IPS-NIHi7 (cell line): Measurements from ENCODE around the gene ERI3.

Experiments
- DNase-seq: peaks from one replicate; pipeline ENCODE4 v3.0.0; 2012; ENCODE audit warnings: mixed read lengths; ENCODE audit errors: extremely low spot score

Gene ERI3, protein sequence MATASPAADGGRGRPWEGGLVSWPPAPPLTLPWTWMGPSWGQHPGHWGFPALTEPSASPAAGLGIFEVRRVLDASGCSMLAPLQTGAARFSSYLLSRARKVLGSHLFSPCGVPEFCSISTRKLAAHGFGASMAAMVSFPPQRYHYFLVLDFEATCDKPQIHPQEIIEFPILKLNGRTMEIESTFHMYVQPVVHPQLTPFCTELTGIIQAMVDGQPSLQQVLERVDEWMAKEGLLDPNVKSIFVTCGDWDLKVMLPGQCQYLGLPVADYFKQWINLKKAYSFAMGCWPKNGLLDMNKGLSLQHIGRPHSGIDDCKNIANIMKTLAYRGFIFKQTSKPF

DNA sequence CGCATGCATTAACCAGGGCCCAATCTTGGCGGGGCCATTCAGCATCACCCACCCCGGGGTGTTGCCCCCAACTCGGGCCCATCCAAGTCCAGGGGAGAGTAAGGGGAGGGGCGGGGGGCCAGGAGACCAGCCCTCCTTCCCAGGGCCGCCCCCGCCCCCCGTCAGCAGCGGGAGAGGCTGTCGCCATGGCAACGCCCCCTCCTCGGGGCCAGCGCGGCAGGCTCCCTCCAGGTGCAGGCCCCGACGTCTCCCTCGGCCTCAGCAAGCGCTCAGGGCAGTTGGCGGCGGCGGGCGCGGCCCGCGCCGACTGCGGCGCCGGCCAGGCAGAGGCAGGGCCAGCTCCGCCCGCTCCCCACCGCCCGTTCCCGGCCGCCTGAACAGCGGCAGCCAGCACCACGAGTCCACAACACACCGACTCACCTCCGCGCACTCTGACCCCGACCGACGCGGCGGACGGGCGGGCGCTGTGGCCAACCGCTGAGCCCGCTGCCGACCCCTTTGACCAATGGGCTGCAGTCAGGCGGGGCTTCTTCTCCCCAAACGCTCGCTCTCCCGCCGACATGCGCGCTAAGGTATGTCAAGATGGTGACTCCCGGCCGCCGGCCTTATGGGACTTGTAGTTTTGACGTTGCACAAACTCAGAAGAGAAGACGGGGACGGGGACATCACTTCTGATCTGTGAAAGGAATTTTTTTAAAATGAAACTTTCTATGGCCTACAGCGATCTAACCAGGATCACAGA lies at the start of gene ERI3:
Gene ERI3 (minus strand): TSS at position 418 of the 742 bp plus-strand sequence. CDS start 231 bp downstream, at position 187.
- DNase-seq: peak; percentile 99

DNA sequence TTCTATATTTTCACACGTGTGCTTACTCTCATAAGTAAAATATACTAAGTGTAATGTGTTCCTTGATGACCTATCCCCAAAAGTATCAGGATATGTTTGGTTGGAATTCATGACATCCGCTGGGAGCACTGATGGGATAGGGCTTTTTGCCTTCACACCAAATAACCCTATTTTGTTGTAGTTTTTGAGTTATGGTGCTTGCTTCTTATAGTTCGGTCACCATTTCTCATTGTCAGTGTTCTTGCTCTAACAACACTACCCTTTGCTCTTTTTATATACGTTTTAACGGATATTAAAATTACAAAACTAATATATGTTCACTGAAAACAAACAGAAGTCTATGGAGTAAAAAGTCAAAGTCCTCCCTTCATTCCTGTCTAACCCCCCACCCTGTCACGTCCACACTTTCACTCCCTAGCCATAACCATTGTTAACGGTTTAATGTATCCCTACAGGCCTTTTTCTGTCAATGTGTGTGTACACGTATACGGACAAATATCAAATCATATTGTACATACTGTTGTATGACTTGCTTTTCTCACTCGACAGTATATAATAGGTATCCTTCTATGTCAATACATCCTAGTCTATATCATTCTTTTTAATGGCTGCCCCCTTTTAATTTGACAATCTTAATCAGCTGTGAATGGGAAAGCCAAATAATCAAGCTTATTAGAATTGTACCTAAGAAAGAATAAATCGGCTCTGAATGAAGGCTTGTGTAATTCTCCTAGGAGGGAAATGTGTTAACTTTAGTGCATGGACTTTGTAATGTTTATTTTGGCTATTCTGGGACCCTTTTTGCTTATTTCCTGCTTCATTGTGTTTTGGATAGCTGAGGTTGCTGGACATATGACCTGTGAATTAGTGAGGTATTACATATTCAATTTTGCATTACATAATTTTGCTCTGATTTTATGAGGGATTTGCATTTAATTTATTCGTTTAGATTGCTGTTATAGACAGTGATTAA lies 46.5 kb upstream of the ERI3 start:
- DNase-seq: no peak

DNA sequence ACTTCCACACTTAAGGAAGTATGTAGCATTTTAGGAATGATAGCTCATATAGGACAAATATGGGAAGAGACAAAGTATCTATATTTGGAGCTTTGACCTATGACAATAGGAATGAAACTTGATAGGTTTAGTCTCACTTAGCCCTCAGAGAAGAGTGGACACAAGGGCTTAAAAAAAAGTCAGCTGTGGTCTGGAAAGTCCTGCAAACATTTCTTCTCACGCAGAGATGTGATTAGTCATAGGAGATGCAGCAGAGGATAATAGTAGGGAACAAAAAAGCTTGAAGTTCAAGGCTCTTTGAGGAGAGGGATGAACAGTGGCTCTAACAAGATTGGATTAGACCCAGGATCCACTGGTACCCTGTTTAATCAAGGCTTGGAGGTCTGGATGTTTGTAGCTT lies 35.2 kb upstream of the ERI3 start:
- DNase-seq: no peak

DNA sequence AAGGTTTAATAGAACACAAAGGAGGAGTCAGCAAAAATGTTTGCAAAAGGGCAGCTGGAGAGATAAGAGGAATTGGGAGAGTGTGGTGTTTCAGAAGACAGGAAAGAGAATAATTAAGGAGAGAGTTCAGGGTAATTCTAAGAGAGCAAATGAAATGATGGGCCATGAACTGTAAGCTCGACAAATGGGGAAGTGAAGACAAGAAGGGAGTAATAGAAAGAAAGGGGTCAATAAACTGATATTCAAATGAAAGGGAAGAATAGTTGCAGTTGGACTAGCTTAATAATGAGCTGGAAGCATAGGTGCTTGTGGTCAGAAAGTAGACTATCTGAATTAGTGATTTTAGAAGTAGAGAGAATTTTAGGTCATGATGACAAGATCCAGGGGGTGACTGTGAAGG lies 34.4 kb upstream of the ERI3 start:
- DNase-seq: no peak

DNA sequence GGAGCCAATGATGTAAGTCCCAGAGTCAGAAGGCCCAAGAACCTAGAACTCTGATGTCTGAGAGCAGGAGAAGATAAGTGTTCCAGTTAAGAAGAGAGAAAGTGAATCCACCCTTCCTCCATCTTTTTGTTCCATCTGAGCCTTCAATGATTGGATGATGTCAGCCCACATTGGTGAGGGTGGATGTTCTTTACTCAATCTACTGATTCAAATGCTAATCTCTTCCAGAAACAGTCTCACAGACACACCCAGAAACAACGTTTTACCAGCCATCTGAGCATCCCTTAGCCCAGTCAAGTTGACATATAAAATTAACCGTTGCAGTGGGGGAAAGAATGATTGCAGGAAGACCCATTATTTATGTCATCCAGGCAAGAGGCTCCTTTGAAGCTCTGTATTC lies 33.5 kb upstream of the ERI3 start:
- DNase-seq: no peak

DNA sequence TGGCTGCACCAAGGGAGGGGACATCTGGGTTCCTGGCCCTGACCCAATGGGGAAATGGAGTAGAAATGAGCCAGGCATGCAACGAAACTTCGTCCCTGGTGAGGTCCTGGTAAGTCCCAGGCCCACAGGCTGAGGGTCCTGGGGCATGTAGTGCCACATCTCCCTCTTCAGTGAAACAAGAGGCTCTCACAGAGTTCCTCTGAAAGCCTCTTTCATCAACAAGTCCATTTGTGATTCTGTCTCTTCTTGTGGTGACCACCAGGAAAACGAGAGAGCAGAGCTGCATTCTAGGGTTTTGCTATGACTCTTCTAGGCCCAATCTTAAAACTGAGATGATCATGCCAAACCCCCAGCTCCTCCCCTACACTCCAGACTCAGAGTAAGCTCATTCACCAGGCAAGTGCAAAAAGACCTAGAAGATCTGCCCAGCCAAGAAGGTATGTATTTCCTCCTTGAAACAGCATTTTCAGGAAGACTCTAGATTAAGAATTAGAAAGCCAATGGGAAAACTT lies 25.7 kb upstream of the ERI3 start:
- DNase-seq: no peak

DNA sequence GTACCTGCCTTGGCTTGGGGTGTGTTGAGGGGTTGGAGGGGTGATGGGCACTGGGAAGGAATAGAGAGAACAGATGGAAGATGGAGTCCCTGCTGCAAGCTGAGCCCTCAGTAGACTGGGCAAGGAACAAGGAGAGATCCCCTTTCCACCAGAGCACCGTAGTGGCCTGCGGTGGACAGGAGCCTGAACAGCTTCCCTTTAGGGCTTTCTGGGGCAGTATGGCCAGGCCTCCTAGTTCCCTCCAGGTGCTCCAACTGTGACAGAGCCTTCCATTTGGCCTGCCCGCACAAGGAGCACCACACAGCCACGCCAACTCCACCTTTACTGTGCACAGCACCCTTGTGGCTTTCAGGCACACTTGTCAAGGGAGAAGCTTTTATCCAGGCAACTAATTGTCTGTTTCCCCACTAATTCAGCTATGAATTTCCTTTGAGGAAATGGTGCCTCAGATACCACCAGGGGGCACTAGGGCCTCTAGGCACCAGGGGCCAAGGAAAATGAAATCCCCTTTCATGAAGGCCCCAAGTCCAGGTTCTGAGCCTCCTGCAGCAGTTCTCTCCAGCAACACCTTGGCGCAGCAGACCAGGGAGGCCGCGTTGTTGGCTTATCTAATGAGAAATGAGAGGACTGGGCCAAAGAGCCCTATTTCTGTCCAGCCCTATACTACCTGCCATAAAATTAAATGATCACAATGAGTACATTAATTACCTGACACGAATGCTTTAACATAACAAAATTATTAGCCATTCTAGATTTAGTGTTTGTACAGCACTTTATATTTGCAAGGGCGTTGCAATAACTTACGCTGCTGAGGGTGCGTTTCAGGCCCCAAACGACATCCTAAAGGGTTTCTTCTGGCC lies 23.1 kb upstream of the ERI3 start:
- peak; percentile 84 for DNase-seq

DNA sequence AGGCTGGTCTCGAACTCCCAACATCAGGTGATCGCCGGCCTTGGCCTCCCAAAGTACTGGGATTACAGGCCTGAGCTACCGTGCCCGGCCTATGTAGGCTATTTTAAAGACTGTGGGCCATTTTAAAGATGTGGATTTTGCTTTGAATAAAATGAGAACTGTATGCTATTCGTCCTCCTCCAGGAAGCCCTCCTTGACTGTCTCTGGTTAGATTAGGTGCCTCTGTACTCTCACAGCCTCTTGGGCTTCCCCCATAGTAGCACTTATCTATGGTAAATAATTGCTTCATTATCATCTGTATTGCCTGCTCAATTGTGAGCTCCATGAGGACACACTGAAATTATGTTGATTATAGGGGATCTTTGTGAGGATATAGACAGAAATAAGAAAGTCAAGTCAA lies 20.5 kb upstream of the ERI3 start:
- no peak for DNase-seq

DNA sequence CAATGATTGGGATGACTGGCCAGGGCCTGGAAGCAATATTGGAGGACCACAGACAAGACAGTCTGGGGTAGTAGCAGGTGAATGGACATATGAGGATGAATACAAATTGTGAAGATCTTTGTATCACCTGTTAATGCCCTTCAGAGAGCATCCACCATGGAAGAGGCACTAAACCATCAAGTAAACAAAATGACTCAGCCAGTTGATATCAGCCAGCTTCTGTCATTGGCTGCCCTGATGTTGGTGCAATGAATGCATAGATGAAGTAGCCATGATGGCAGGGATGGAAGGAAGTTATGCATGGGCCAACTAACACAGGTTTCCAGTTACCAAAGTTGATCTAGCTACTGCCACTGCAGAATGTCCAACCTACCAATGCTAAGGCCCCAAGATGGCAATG lies 16.1 kb upstream of the ERI3 start:
- DNase-seq: no peak

DNA sequence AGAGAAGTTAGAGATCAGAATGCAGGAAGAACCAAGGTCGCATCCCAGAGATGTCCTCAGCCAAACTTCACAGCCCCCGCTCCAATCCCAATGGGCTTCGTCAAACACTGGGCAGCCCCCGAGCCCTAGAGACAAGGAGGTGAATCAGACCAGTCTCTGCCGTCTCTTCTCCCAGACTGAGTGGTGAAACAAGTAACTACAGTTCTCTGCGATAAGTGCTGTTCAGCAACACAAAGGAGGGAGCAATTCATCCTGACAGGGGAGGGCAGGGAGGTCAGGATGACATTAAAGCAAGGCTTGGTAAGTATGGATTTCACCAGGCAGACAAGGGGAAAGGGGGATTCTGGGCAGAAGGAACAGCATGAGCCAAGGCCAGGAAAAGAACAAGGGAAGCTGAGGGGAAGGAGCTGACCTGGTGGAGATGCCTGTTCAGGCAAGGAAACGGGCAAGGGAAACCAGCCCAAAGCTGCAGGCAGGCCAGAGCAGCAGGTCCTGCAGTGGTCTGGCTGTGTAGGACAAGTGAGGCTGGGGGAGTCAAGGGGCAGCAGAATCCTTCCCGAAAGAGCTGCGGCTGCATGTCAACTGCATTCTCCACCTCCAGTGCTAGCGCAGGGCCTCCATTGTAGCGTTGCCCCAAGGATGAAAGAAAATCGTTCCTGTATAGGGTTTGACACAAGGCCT lies 13.6 kb upstream of the ERI3 start:
- DNase-seq: peak; percentile 56

DNA sequence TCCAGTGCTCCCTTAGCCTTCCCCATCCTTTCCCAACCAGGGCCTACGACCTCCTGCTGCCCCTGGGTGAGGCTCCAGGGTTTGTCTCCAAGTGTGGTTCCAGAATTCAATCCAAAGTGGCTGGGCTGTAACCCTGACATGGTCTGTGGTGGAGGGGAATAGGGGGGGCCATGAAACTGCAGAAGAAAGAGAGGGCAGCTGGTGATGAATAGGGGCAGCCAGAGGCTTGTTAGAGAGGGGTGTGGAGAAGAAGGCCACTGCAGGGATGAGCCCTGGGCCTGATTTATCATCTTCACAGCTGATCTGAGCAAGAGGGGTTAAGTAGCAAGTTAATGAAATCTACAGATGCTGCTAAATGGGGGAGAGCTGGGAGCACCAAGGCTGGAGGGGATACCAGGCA lies 12.9 kb upstream of the ERI3 start:
- no peak for DNase-seq

DNA sequence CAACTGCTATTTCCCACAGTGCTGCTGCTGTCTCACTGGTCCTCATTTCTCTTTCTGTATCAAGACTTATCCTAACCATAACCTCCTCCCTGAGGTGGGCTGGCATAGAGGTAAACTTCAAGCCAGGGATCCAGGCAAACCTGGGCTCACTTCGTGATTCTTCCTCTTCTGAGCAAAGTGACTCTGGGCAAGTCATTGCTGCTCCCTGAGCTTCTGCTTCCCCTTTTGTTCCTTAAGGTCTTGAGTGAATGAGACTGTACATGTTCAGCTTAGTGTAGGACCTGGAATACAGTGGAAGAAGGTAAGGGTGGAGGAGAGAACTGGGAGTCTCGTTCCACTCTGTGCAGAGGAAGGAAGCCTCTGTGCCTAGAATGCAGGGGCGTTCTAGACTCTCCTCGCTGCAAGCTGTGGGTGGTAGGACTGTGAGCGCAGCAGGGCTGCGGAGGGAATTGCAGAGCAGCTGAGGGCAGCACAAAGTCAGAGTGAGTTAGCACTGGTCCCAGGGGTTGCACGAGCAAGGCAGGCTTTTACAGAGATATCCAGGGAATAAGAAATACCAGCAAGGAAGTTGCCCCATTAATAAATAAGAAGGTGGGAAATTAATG lies 11.4 kb upstream of the ERI3 start:
- DNase-seq: no peak

DNA sequence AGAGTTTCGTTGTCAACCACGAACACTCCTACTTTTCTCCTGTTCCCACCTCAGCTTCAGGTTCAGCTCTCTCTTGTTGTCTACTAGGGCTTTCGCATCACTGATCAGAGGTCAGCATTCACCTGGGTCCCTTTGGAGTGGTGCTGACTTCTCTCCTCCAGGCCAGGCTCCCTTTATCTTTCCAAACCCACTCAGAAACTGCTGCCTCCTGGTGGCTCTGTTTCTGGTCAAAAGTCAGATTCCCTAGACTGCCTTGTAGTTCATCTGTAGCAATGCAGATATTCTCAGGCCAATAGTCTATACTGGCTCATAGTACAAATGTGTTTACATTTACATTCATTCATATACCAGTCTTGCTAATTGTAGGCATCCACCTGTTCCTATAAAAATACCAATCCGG lies 6.4 kb upstream of the ERI3 start:
- DNase-seq: peak; percentile 54

DNA sequence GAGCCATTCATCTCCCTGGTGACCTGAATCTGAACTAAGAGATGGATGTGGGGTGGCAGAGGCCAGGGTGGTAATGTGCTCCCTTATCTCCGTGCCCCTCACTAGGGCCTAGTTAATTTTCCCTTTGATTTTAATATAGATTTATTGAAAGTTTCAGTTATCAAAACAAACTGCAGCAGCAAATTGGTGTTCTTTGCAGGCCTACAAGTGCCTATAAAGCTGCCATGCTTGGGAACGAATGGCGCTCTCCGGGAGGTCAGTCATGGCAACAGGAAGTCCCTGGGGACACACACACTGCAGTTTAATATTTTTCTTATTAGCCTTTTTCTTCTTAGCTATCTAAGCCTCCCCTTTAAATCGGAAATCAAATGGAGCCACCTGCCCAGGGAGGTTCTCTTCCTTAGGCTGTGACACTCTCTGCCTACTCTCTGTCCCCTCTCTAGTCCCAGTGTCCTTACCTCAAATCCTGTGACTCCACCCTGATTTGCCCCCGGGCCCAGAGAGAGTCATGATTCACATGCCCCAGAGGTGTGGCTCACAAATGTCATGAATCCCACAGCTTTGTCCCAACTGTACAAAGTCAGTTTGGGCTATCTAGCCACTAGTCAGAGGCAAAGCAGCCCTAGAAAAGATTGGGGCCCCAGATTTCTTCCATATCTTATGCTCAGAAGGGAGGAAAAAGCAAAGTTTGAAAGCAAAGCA lies 4.3 kb upstream of the ERI3 start:
- no peak for DNase-seq

DNA sequence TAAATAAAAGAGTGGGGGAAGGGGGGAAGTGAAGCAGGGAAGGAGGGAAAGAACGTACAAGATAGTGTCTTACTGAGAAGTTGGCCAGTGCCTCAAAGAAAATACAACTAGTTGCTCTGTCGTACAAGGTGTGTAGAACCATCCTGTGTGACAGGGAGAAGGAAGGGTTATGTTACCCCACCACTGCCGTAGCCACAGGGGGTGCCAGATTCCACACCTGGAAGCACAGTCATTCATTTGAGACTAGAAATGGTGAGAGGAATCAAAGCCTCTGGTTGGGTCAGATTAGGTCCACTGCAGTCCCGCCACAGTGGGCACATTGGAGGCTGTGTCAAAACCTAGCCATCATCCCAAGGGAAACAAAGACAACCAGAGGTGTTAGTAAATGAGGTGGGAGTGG lies 2.7 kb upstream of the ERI3 start:
- no peak for DNase-seq

DNA sequence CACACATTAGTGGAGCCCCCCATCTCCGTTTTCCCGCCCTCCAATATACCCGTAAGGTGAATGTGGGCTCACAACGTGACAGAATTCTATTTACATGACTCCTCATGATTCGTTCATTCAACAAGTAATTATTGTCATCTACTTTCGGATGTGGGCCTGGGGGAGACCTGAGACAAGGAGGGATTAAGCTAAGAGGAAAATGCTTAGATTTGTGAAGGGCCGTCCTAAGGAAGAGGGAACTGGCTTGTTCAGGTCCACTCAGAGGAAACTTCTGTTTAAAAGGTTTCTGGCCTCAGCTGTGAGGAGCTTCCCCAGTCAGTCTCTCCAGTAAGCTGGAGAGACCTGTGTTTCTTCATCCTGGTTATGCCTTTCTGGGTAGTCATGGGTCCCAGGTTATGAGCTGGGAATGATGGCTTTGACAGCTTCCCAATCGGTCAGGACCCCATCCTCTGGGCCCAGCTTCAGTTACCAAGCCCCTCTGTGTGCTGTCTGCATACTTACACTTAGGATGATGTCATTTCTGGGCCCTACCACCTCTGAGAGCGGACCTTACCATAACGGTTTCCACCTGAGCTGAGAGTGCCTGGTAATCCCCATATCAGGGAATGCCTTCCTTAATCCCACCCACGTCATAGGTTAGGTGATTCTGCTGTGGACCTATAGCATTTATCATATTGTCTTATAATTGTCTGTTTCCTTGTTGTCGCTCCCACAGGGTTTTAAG lies 687 bp upstream of the ERI3 start:
- DNase-seq: no peak

DNA sequence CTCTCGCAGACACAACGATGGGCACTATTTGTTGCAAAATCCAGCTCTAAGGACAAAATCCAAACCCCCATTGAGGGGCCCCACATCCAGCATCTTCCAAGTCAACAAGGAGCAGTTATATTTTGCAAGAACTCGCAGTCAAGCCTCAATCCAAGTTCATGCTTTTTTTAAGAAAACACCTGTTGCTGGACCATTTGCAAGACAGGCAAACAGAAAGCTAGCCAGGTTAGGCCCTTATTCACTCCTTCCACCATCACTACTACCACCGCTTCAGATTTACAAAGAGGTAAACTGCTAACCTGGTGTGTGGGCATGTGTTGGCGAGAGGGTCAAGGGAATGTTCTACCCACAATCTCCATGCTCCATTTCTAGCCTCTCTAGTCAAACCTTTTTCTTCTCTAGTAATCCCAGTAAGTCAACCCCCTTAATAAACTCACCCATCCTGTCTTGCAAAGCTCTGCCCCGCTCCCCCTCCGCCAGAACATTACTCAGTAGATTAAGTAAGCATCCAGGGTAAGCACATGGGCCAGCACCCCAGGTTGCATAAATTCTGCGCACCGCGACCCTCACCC lies 703 bp downstream of the ERI3 start:
- no peak for DNase-seq

DNA sequence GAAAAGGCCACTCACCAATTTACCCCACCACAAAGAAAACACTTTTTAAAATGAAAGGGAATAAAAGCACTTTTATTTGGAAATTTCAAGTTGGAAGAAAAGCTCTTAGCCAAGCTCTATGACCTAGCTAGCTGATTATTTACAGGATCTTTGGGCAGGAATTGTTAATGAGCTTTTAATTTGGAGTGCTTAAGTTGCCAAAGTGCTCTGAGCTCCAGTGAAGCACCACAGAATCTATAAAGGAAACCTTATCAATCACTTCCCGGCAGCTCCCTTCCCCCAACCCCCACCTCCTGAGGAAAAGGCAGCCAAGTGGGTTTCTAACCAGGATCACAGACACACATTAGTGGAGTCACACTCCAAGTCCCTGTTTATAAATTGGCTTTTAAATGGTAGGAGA lies 1.5 kb downstream of the ERI3 start:
- no peak for DNase-seq
